Activated CD8-positive, alpha-beta memory T cell treated with anti-CD3 and anti-CD28 coated beads for 36 hours (primary cell): ENCODE results near the gene STK38L. TPM values are rescaled to one million over a fixed set of nuclear protein-coding genes. Genes with fewer than 3 reads are reported as not detected.
"Not testable (repeated sequence)": the region's sequence is repeated elsewhere in the genome, so short reads cannot be mapped to it uniquely, and the experiment has no call there.

ENCODE experiments used
- CTCF ChIA-PET: fragments of 350-600 bp; sonication (Branson Sonifier 250); formaldehyde crosslinking; loops from one replicate; lab custom pipeline; 2021; ENCODE audit warnings: antibody characterized with exemption; lab: Charles Lee
- POLR2A ChIA-PET: fragments of 350-600 bp; sonication (Branson Sonifier 250); formaldehyde crosslinking; loops from one replicate; lab custom pipeline; 2021; ENCODE audit warnings: antibody characterized with exemption; lab: Charles Lee
- total RNA-seq, 2 experiments: library from RNA; stranded (reverse); gene quantifications; one replicate each; pipeline ENCODE4 v1.2.3, GENCODE V29; 2021

The STK38L gene
- total RNA-seq, 2 experiments from 2014 or later: 23.8 to 28.8 TPM

GRCh38 chr12:27220988-27221345 is 23.1 kb upstream of the STK38L start:
- ChIA-PET CTCF (no interaction called here), POLR2A (interaction anchor here (1.0 kb wide), 1 partner anchor 44 kb away, joined by 3 read pairs; no protein-coding TSS in a partner anchor)

GRCh38 chr12:27221625-27222387 is 22.3 kb upstream of the STK38L start:
- CTCF ChIA-PET: interaction anchor here (0.9 kb wide), 1 partner anchor 10 kb away, joined by 3 read pairs; no protein-coding TSS in a partner anchor
- POLR2A ChIA-PET: interaction anchor here (0.5 to 0.6 kb wide), 2 partner anchors 13 to 313 kb away, joined by 3 to 5 read pairs; no protein-coding TSS in a partner anchor

GRCh38 chr12:27226407-27226929 is 17.6 kb upstream of the STK38L start:
- POLR2A ChIA-PET: no interaction called here
- CTCF ChIA-PET: no interaction called here

GRCh38 chr12:27229367-27229766 is 14.7 kb upstream of the STK38L start:
- ChIA-PET CTCF (no interaction called here), POLR2A (interaction anchor here (0.5 kb wide), 1 partner anchor 85 kb away, joined by 5 read pairs; no protein-coding TSS in a partner anchor)

- POLR2A ChIA-PET, CTCF ChIA-PET: not testable (repeated sequence)
Observed at GRCh38 chr12:27231374-27231773, 12.7 kb upstream of the STK38L start.

- POLR2A ChIA-PET: no interaction called here
- CTCF ChIA-PET: no interaction called here
Observed at GRCh38 chr12:27233814-27234213, 10.3 kb upstream of the STK38L start.

GRCh38 chr12:27236498-27236897 is 7.6 kb upstream of the STK38L start:
- ChIA-PET POLR2A (no interaction called here), CTCF (no interaction called here)

- ChIA-PET CTCF (interaction anchor here (0.6 kb wide), 1 partner anchor 217 kb away, joined by 3 read pairs; no protein-coding TSS in a partner anchor), POLR2A (no interaction called here)
Observed at GRCh38 chr12:27237790-27238771, 6.0 kb upstream of the STK38L start.

- ChIA-PET CTCF (interaction anchor here (0.7 kb wide), 1 partner anchor 64 kb away, joined by 3 read pairs; no protein-coding TSS in a partner anchor), POLR2A (no interaction called here)
Observed at GRCh38 chr12:27243006-27243405, 1.1 kb upstream of the STK38L start.

GRCh38 chr12:27244689-27245488 is 803 bp downstream of the STK38L start:
- CTCF ChIA-PET: interaction anchor here (1.1 kb wide), 2 partner anchors 62 to 65 kb away, joined by 3 read pairs; no protein-coding TSS in a partner anchor
- POLR2A ChIA-PET: interaction anchor here (0.6 to 1.0 kb wide), 3 partner anchors 16 to 517 kb away, joined by 3 read pairs; no protein-coding TSS in a partner anchor

GRCh38 chr12:27246141-27246540 is 2.1 kb downstream of the STK38L start:
- ChIA-PET CTCF (interaction anchor here (1.0 kb wide), 1 partner anchor 26 kb away, joined by 3 read pairs; no protein-coding TSS in a partner anchor), POLR2A (no interaction called here)

- POLR2A ChIA-PET: no interaction called here
- CTCF ChIA-PET: no interaction called here
Observed at GRCh38 chr12:27246774-27247173, 2.7 kb downstream of the STK38L start.

GRCh38 chr12:27252934-27253333 is 8.8 kb downstream of the STK38L start:
- CTCF ChIA-PET: no interaction called here
- POLR2A ChIA-PET: no interaction called here

GRCh38 chr12:27253347-27253746 is 9.3 kb downstream of the STK38L start:
- POLR2A ChIA-PET: no interaction called here
- CTCF ChIA-PET: no interaction called here

GRCh38 chr12:27255806-27256205 is 11.7 kb downstream of the STK38L start:
- CTCF ChIA-PET: no interaction called here
- POLR2A ChIA-PET: no interaction called here

GRCh38 chr12:27257104-27257843 is 13.2 kb downstream of the STK38L start:
- POLR2A ChIA-PET: no interaction called here
- CTCF ChIA-PET: no interaction called here

GRCh38 chr12:27260746-27261145 is 16.7 kb downstream of the STK38L start:
- POLR2A ChIA-PET: interaction anchor here (1.1 kb wide), 1 partner anchor 16 kb away, joined by 3 read pairs; no protein-coding TSS in a partner anchor

GRCh38 chr12:27261866-27262265 is 17.8 kb downstream of the STK38L start:
- POLR2A ChIA-PET: no interaction called here
- CTCF ChIA-PET: no interaction called here

More at GRCh38 chr12:27260746-27261145, 16.7 kb downstream of the STK38L start:
- CTCF ChIA-PET: no interaction called here
